ENCODE results near the gene ASCL2. TPM values are rescaled to one million over a fixed set of nuclear protein-coding genes. Genes with fewer than 3 reads are reported as not detected.

Gene ASCL2, protein sequence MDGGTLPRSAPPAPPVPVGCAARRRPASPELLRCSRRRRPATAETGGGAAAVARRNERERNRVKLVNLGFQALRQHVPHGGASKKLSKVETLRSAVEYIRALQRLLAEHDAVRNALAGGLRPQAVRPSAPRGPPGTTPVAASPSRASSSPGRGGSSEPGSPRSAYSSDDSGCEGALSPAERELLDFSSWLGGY
- total RNA-seq = 2.5 and 5.3 TPM in 2 replicates

DNA sequence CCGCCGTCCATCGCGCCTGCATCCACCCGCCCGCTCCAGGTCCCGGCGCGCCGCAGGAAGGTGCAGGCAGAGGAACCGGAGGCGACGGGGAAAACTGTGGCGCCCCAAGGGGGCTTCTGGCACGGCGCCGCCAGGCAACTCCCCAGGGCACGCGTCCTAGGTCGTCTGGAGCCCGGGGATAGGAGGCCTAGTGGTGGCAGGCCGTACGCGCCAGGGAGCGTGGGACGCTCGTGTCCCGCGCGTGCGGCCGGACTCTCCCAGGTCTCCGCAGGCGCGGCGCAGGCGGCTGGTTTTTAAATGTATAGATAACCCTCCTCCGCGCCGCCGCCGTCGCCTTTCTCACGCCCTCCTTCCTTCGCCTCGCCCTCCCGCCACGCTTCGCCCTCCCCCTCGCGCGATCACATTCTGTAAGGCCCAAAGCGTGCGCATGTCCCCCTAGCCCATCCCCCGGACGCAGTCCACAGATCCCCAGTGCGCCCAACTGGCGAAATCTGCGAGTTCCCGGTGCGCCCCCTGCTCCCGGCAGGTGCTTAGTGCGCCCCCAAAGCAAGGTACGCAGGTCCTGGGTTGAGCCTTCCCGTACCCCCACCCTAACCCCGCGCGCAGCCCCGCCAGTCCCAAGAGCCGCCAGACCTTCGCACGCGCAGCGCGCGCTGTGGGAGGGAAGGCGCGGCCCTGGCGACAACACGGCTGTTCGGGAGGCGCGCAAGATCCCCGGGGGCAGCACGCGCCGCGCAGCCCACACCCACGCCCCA lies at the start of gene ASCL2:
Gene ASCL2, minus strand, starts transcription at position 267 of the 755 bp plus-strand sequence. Its CDS starts 256 bp downstream, at position 11.

DNA sequence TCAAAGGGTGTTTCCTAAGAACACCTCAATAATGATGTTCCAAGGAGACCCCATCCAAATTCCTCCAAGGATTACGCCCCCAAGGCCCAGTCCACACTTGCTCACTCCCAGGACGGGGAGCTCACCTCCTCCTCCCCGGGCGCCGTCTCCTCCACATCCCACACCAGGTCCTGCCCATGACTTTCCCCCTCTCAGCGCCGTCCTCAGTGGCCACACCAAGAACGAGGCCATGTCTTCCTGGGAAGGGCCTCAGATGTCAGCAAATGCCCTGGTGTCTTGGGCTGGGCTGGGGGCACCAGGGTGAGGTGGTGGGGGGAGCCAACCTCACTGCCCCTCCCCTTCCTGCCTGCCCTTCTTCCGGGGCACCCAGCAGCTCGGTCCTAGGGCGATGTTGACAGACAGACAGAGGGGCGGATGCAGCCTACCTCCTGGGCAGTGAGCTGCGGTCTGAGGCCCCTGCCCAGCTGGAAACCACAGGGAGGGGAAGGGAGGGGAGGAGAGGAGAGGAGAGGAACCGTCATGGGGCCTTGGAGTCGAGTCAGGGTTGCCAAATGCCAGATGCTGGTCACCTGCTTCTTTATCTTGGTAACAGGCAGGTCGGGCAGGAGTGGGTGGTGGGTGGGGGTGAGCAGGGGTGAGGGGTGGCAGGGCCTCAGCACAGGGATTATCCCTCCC lies 31.4 kb upstream of the ASCL2 start, which contains the start of the genes C11orf21 and TSPAN32:
Gene C11orf21, minus strand, starts transcription at position 288 of the 675 bp plus-strand sequence. Its CDS starts 110 bp downstream, at position 178.
Gene TSPAN32, plus strand, starts transcription at position 383 of the 675 bp plus-strand sequence. Its CDS starts 137 bp downstream, at position 520.

Other genes with a start within 250 kb of the ASCL2 start
- gene IGF2, start 131.2 kb downstream of the ASCL2 start, total RNA-seq = 30.0 and 44.8 TPM in 2 replicates
- not detected in 2 replicates for gene INS, start 109.4 kb downstream of the ASCL2 start, total RNA-seq
- gene TH, start 98.8 kb downstream of the ASCL2 start, total RNA-seq = 0.33 and 0.99 TPM in 2 replicates
- not detected in 2 replicates for gene C11orf21, start 31.3 kb upstream of the ASCL2 start, total RNA-seq
- gene TSPAN32, start 31.4 kb upstream of the ASCL2 start, total RNA-seq = not detected in 2 replicates
- 179 and 248 TPM in 2 replicates for gene CD81, start 106.7 kb upstream of the ASCL2 start, total RNA-seq
- gene TSSC4, start 130.2 kb upstream of the ASCL2 start, total RNA-seq = 38.2 and 40.8 TPM in 2 replicates
- gene TRPM5, start 173.9 kb upstream of the ASCL2 start, total RNA-seq = not detected in 2 replicates
- 0.79 and 1.6 TPM in 2 replicates for gene KCNQ1, start 174.4 kb upstream of the ASCL2 start, total RNA-seq